Ishikawa (cell line): ENCODE data around the gene LRRC26.

Experiments used
- CREB1 ChIP-seq: IDR thresholded peaks from 2 replicates; pipeline ENCODE4 v1.6.1; 2012; ENCODE audit warnings: low read depth
- EGR1 ChIP-seq: IDR thresholded peaks from 2 replicates; pipeline ENCODE4 v1.6.1; 2012
- EP300 ChIP-seq: IDR thresholded peaks from 2 replicates; pipeline ENCODE4 v1.6.1; 2012; ENCODE audit warnings: borderline replicate concordance
- TAF1 ChIP-seq: IDR thresholded peaks from 2 replicates; pipeline ENCODE4 v1.6.1; 2012; ENCODE audit warnings: low read depth, mild to moderate bottlenecking
- TEAD4 ChIP-seq: IDR thresholded peaks from 2 replicates; pipeline ENCODE4 v1.6.1; 2012
- YY1 ChIP-seq: IDR thresholded peaks from 2 replicates; pipeline ENCODE4 v1.6.1; 2012; ENCODE audit warnings: low read depth
- TF ChIP-seq, protein P1 (sequence below): IDR thresholded peaks from 2 replicates; pipeline ENCODE4 v1.6.1; 2012

DNA sequence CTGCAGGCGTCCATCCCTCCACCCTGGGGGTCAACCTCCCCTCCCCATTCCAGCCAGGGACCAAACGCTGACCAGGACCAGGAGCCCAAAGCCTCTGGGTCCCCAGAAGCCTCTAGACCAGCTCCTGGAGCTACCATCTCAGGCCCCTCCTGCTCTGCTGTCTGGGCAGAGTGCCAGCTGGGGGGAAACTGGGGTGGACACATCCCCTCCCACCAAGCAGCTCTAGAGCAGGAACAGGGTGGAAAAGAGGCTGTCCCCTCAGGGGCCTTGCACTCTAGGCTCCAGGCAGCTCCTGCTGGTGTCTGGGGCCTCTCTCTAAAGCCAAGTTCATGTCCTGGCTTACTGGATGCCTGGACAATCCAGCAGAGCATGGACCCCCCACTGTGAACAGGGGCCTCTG is 23.0 kb upstream of the LRRC26 start:
- TF ChIP-seq CREB1, result no peak
- no peak for TF ChIP-seq EP300
- TF ChIP-seq, protein P1, sequence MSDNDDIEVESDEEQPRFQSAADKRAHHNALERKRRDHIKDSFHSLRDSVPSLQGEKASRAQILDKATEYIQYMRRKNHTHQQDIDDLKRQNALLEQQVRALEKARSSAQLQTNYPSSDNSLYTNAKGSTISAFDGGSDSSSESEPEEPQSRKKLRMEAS, result no peak
- TF ChIP-seq TEAD4, result no peak
- TF ChIP-seq YY1, result no peak
- no peak for TF ChIP-seq TAF1
- TF ChIP-seq EGR1, result no peak
